Suprapubic skin (tissue), 4 donors: Measurements from ENCODE around the gene SLC15A3. TPM values are rescaled to one million over a fixed set of nuclear protein-coding genes. Genes with fewer than 3 reads are reported as not detected.
"Not testable (repeated sequence)": the region's sequence is repeated elsewhere in the genome, so short reads cannot be mapped to it uniquely, and the experiment has no call there.

Source experiments
- DNase-seq, 2 donors: peaks; one replicate each; pipeline ENCODE4 v3.0.0-alpha.2; 2019; ENCODE audit warnings: low spot score in 2 of 2
- H3K27ac ChIP-seq: fragments of 200-600 bp; sonication (generic); one replicate; pipeline ENCODE4 v1.5.1; 2019
- H3K27me3 ChIP-seq: fragments of 200-600 bp; sonication (generic); one replicate; pipeline ENCODE4 v1.5.1; 2019
- H3K36me3 ChIP-seq: fragments of 200-600 bp; sonication (generic); one replicate; pipeline ENCODE4 v1.5.1; 2019
- H3K4me1 ChIP-seq: fragments of 200-600 bp; sonication (generic); one replicate; pipeline ENCODE4 v1.5.1; 2019
- H3K4me3 ChIP-seq: fragments of 200-600 bp; sonication (generic); one replicate; pipeline ENCODE4 v1.5.1; 2019; ENCODE audit warnings: mild to moderate bottlenecking
- H3K9me3 ChIP-seq: fragments of 200-600 bp; sonication (generic); one replicate; pipeline ENCODE4 v1.5.1; 2019
- EP300 ChIP-seq: sonication (generic); formaldehyde crosslinking; IDR thresholded peaks from one replicate; pipeline ENCODE4 v1.6.1; 2017; ENCODE audit warnings: antibody characterized with exemption
- POLR2A ChIP-seq, 2 donors: fragments of 450-650 bp; IDR thresholded peaks; one replicate each; pipeline ENCODE4 v1.6.1; 2017; ENCODE audit warnings: antibody characterized with exemption in 2 of 2, mild to moderate bottlenecking in 2 of 2, moderate library complexity in 2 of 2
- POLR2AphosphoS5 ChIP-seq, 3 donors: sonication (generic); formaldehyde crosslinking; IDR thresholded peaks; one replicate each; pipeline ENCODE4 v1.6.1; 2017; ENCODE audit warnings: antibody characterized with exemption in 3 of 3
- WGBS: methylation state at CpG from one replicate; pipeline ENCODE4 v1.1.5; 2018; 5-methylcytosine and 5-hydroxymethylcytosine counted together
- total RNA-seq, 4 donors: library from RNA; depleted of rRNA; stranded (reverse); fragments of >200 nt; gene quantifications; one replicate each; pipeline ENCODE4 v1.1.0, GENCODE V29; 2016
- TF ChIP-seq, protein P1 (sequence below), 2 donors: fragments of 200-600 bp in 1 of 2; fragments of 450-650 bp in 1 of 2; sonication (generic) in 1 of 2; IDR thresholded peaks; one replicate each; pipeline ENCODE4 v1.5.1; 2016 to 2019; ENCODE audit warnings: antibody characterized with exemption in 2 of 2, mild to moderate bottlenecking in 1 of 2, moderate library complexity in 1 of 2

SLC15A3 gene
- total RNA-seq, 4 donors from 2014 or later, result 1.7 to 10.5 (median 9.8) TPM

- H3K4me3 ChIP-seq, result no peak overlapping the region
- WGBS, result 83% methylated on average over 6 of the region's 6 CpGs
Observed at GRCh38 chr11:60974726-60975125, 22.8 kb upstream of the SLC15A3 start.

DNA sequence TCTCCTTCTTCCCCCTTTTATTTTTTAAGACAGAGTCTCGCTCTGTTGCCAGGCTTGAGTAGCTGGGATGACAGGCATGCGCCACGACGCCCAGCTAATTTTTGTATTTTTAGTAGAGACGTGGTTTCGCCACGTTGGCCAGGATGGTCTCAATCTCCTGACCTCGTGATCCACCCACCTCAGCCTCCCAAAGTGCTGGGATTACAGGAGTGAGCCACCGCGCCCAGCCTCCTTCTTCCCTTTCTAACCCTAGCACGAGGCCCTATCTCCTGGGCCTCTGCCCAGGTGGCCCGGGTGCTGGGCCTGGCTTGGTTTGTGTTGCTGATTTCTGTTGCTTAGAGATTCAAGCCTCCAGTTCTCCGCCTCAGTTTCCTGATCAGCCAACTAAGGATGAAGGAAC, 22.3 kb upstream of the SLC15A3 start:
- H3K4me3 ChIP-seq, H3K9me3 ChIP-seq, H3K36me3 ChIP-seq, H3K4me1 ChIP-seq, H3K27ac ChIP-seq, H3K27me3 ChIP-seq: not testable (repeated sequence)
- peak in 1 of 2 donors; percentile 49 for DNase-seq
- WGBS, result 87% methylated on average over 13 of the region's 13 CpGs

More at GRCh38 chr11:60974726-60975125, 22.8 kb upstream of the SLC15A3 start:
- no peak overlapping the region for H3K27ac ChIP-seq
- H3K9me3 ChIP-seq, result no peaks in the 10 kb centered on the region
- H3K27me3 ChIP-seq, result no peaks in the 10 kb centered on the region
- H3K36me3 ChIP-seq, result no peaks in the 10 kb centered on the region
- H3K4me1 ChIP-seq, result peaks cover 5% of the 10 kb centered on the region
- DNase-seq, result peak in 1 of 2 donors; percentile 30
- TF ChIP-seq, protein P1, sequence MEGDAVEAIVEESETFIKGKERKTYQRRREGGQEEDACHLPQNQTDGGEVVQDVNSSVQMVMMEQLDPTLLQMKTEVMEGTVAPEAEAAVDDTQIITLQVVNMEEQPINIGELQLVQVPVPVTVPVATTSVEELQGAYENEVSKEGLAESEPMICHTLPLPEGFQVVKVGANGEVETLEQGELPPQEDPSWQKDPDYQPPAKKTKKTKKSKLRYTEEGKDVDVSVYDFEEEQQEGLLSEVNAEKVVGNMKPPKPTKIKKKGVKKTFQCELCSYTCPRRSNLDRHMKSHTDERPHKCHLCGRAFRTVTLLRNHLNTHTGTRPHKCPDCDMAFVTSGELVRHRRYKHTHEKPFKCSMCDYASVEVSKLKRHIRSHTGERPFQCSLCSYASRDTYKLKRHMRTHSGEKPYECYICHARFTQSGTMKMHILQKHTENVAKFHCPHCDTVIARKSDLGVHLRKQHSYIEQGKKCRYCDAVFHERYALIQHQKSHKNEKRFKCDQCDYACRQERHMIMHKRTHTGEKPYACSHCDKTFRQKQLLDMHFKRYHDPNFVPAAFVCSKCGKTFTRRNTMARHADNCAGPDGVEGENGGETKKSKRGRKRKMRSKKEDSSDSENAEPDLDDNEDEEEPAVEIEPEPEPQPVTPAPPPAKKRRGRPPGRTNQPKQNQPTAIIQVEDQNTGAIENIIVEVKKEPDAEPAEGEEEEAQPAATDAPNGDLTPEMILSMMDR (IDR thresholded peaks at IDR 0.05), result no peak
- TF ChIP-seq POLR2A (IDR thresholded peaks at IDR 0.05) (no peak), POLR2AphosphoS5 (IDR thresholded peaks at IDR 0.05) (no peak), EP300 (no peak)

DNA sequence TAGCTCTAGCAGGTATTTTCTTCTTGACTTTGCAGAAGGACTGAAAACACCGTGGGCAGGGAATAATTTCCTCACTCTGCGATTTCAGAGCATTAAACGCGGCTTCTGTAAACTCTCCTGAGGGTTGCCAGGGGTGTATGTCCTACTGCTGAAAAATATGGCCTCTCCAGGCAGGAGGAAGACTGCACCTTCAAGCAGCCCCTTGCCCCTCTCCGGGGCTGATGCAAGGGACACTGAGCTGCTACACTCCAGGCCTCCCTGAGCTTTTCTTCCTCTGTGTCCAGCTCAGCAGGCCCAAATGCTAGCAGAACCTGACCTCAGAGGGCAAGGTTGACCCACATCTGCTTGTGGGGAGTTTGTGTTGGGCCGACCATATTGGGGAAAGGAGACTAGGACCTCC, 21.7 kb upstream of the SLC15A3 start:
- Histone ChIP-seq H3K27ac (no peak overlapping the region), H3K4me3 (no peak overlapping the region), H3K27me3 (no peaks in the 10 kb centered on the region), H3K36me3 (no peaks in the 10 kb centered on the region), H3K4me1 (peaks cover 5% of the 10 kb centered on the region), H3K9me3 (no peaks in the 10 kb centered on the region)
- TF ChIP-seq POLR2A (IDR thresholded peaks at IDR 0.05) (no peak), EP300 (no peak), POLR2AphosphoS5 (IDR thresholded peaks at IDR 0.05) (no peak)
- TF ChIP-seq, protein P1 (IDR thresholded peaks at IDR 0.05), result no peak
- DNase-seq, result peak in 1 of 2 donors; percentile 17
- 76% methylated on average over 6 of the region's 6 CpGs for whole genome bisulfite sequencing

GRCh38 chr11:60972182-60973030, 20.4 kb upstream of the SLC15A3 start:
- DNase-seq, result peak in 1 of 2 donors; percentile 44
- Histone ChIP-seq H3K36me3 (no peaks in the 10 kb centered on the region), H3K4me1 (peaks cover 5% of the 10 kb centered on the region), H3K4me3 (peak overlapping the region; percentile 16), H3K9me3 (no peaks in the 10 kb centered on the region), H3K27ac (no peak overlapping the region), H3K27me3 (no peaks in the 10 kb centered on the region)
- TF ChIP-seq POLR2A (IDR thresholded peaks at IDR 0.05), result no peak
- no peak for TF ChIP-seq POLR2AphosphoS5 (IDR thresholded peaks at IDR 0.05)
- TF ChIP-seq, protein P1 (IDR thresholded peaks at IDR 0.05), result no peak
- TF ChIP-seq EP300, result no peak
- WGBS, result 89% methylated on average over 10 of the region's 15 CpGs

GRCh38 chr11:60971520-60971919, 19.5 kb upstream of the SLC15A3 start, which contains the start of gene CD6:
Gene CD6, plus strand, starts transcription at chr11:60971680. Its CDS starts 186 bp downstream, at chr11:60971866.
- Histone ChIP-seq H3K36me3 (no peaks in the 10 kb centered on the region), H3K27me3 (no peaks in the 10 kb centered on the region), H3K4me1 (peaks cover 5% of the 10 kb centered on the region), H3K9me3 (no peaks in the 10 kb centered on the region), H3K27ac (no peak within 1 kb of the TSS), H3K4me3 (peak within 1 kb of the TSS; percentile 16)
- 83% methylated on average over 14 of the region's 16 CpGs for WGBS
- DNase-seq, result peak in 1 of 2 donors; percentile 49
- TF ChIP-seq EP300 (no peak), POLR2AphosphoS5 (IDR thresholded peaks at IDR 0.05) (no peak), POLR2A (IDR thresholded peaks at IDR 0.05) (no peak)
- TF ChIP-seq, protein P1 (IDR thresholded peaks at IDR 0.05), result no peak
